ENCODE measurements around the gene PELI2. TPM values are rescaled to one million over a fixed set of nuclear protein-coding genes. Genes with fewer than 3 reads are reported as not detected.
A peak's percentile ranks its signal among the peaks of the same experiment; 100 is the strongest.

PELI2 gene
- total RNA-seq, result 10 to 100 TPM; 16.4 to 25.0 (median 24.9) TPM
- 15.6 TPM for total RNA-seq (2013)

GRCh38 chr14:56117765-56118610 lies at the start of gene PELI2:
PELI2 (plus strand) TSS chr14:56118411; CDS start chr14:56118661, 250 bp downstream.
- Mint-ChIP-seq H3K27me3 (ENCODE audit: low read depth in 2 of 2) (peaks cover under 1 to 5% of the 10 kb centered on the region in 2 donors), H3K27ac (peak within 1 kb of the TSS; percentile 95 to 96), H3K4me1 (peaks cover 40 to 42% of the 10 kb centered on the region in 2 donors), H3K4me3 (peak within 1 kb of the TSS; percentile 97), H3K9me3 (no peaks in the 10 kb centered on the region), H3K36me3 (no peaks in the 10 kb centered on the region)
- under 1% methylated on average over 96 of the region's 96 CpGs for WGBS (ENCODE audit: insufficient coverage)
- no peak for TF ChIP-seq CTCF (IDR thresholded peaks at IDR 0.05)
- DNase-seq (peak; percentile 84 to 91), ATAC-seq (peak; percentile 86 to 94 (median 87))
- intact Hi-C loops (cut with micrococcal nuclease), result loop anchor here (5.0 to 10.0 kb wide), 3 partner anchors 313 to 1149 kb away; partner anchors contain the start of genes AP5M1, EXOC5 and KTN1
- Histone ChIP-seq H3K9me3 (ENCODE audit: control insufficient read depth, insufficient read depth, low read length) (no peaks in the 10 kb centered on the region), H3K36me3 (ENCODE audit: control insufficient read depth, insufficient read depth, low read length) (no peaks in the 10 kb centered on the region), H3K27ac (ENCODE audit: low read length) (peak within 1 kb of the TSS; percentile 97), H3K4me3 (ENCODE audit: low read length) (peak within 1 kb of the TSS; percentile 97), H3K4me1 (ENCODE audit: control insufficient read depth, insufficient read depth, low read length) (peaks cover 17% of the 10 kb centered on the region), H3K27me3 (ENCODE audit: control insufficient read depth, insufficient read depth, low read length) (no peaks in the 10 kb centered on the region)

GRCh38 chr14:56073799-56074198 lies 44.4 kb upstream of the PELI2 start:
- ATAC-seq (no peak), DNase-seq (no peak)
- Mint-ChIP-seq H3K36me3 (no peaks in the 10 kb centered on the region), H3K9me3 (no peaks in the 10 kb centered on the region), H3K4me1 (no peaks in the 10 kb centered on the region), H3K27me3 (ENCODE audit: low read depth in 2 of 2) (peaks cover 8 to 19% of the 10 kb centered on the region in 2 donors), H3K4me3 (no peak overlapping the region), H3K27ac (no peak overlapping the region)
- H3K27ac ChIP-seq (ENCODE audit: low read length), result no peak overlapping the region
- WGBS (ENCODE audit: insufficient coverage), result 98% methylated on average over 4 of the region's 4 CpGs
- intact Hi-C loops (cut with micrococcal nuclease), result no loop called here
- H3K9me3 ChIP-seq (ENCODE audit: control insufficient read depth, insufficient read depth, low read length), result no peaks in the 10 kb centered on the region
- H3K27me3 ChIP-seq (ENCODE audit: control insufficient read depth, insufficient read depth, low read length), result no peaks in the 10 kb centered on the region
- H3K4me3 ChIP-seq (ENCODE audit: low read length), result no peak overlapping the region
- TF ChIP-seq CTCF (IDR thresholded peaks at IDR 0.05), result no peak
- no peaks in the 10 kb centered on the region for H3K4me1 ChIP-seq (ENCODE audit: control insufficient read depth, insufficient read depth, low read length)
- no peaks in the 10 kb centered on the region for H3K36me3 ChIP-seq (ENCODE audit: control insufficient read depth, insufficient read depth, low read length)

GRCh38 chr14:56075301-56075700 lies 42.9 kb upstream of the PELI2 start:
- Histone ChIP-seq H3K27ac (ENCODE audit: low read length) (no peak overlapping the region), H3K9me3 (ENCODE audit: control insufficient read depth, insufficient read depth, low read length) (no peaks in the 10 kb centered on the region), H3K4me3 (ENCODE audit: low read length) (no peak overlapping the region), H3K36me3 (ENCODE audit: control insufficient read depth, insufficient read depth, low read length) (no peaks in the 10 kb centered on the region), H3K27me3 (ENCODE audit: control insufficient read depth, insufficient read depth, low read length) (no peaks in the 10 kb centered on the region), H3K4me1 (ENCODE audit: control insufficient read depth, insufficient read depth, low read length) (no peaks in the 10 kb centered on the region)
- TF ChIP-seq CTCF (IDR thresholded peaks at IDR 0.05), result no peak
- Mint-ChIP-seq H3K4me3 (no peak overlapping the region), H3K9me3 (no peaks in the 10 kb centered on the region), H3K4me1 (no peaks in the 10 kb centered on the region), H3K27ac (no peak overlapping the region), H3K27me3 (ENCODE audit: low read depth in 2 of 2) (peaks cover 8 to 19% of the 10 kb centered on the region in 2 donors), H3K36me3 (no peaks in the 10 kb centered on the region)
- ATAC-seq (no peak), DNase-seq (no peak)
- WGBS (ENCODE audit: insufficient coverage), result 38% methylated on average over 1 of the region's 2 CpGs
- intact Hi-C loops (cut with micrococcal nuclease), result no loop called here
